ENCODE data around the gene IQCH.

The IQCH gene

GRCh38 chr15:67515090-67515489 is 260.5 kb downstream of the IQCH start:
- TF ChIP-seq, protein P1, sequence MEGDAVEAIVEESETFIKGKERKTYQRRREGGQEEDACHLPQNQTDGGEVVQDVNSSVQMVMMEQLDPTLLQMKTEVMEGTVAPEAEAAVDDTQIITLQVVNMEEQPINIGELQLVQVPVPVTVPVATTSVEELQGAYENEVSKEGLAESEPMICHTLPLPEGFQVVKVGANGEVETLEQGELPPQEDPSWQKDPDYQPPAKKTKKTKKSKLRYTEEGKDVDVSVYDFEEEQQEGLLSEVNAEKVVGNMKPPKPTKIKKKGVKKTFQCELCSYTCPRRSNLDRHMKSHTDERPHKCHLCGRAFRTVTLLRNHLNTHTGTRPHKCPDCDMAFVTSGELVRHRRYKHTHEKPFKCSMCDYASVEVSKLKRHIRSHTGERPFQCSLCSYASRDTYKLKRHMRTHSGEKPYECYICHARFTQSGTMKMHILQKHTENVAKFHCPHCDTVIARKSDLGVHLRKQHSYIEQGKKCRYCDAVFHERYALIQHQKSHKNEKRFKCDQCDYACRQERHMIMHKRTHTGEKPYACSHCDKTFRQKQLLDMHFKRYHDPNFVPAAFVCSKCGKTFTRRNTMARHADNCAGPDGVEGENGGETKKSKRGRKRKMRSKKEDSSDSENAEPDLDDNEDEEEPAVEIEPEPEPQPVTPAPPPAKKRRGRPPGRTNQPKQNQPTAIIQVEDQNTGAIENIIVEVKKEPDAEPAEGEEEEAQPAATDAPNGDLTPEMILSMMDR (conservative IDR thresholded peaks at IDR 0.05) = no peak
- no peak overlapping the region for H3K27ac ChIP-seq

GRCh38 chr15:67515557-67515956 is 261.0 kb downstream of the IQCH start:
- no peak overlapping the region for H3K27ac ChIP-seq
- TF ChIP-seq, protein P1 (conservative IDR thresholded peaks at IDR 0.05) = no peak

- peak overlapping the region; percentile 100 for H3K27ac ChIP-seq
- TF ChIP-seq, protein P1 (conservative IDR thresholded peaks at IDR 0.05) = no peak
These were observed 265.9 kb downstream of the IQCH start for GRCh38 chr15:67520321-67521028.

- peak within 1 kb of the TSS; percentile 100 for H3K27ac ChIP-seq
- TF ChIP-seq, protein P1 (conservative IDR thresholded peaks at IDR 0.05) = peak; percentile 37
These were observed 266.6 kb downstream of the IQCH start, which contains the start of gene C15orf61 for GRCh38 chr15:67521029-67521782. C15orf61 (plus strand) TSS chr15:67521131; CDS start chr15:67521249, 118 bp downstream.

GRCh38 chr15:67521783-67522568 is 267.4 kb downstream of the IQCH start:
- TF ChIP-seq, protein P1 (conservative IDR thresholded peaks at IDR 0.05) = no peak
- peak overlapping the region; percentile 100 for H3K27ac ChIP-seq

- TF ChIP-seq, protein P1 (conservative IDR thresholded peaks at IDR 0.05) = no peak
- peak overlapping the region; percentile 100 for H3K27ac ChIP-seq
These were observed 268.7 kb downstream of the IQCH start for GRCh38 chr15:67523330-67523729.

DNA sequence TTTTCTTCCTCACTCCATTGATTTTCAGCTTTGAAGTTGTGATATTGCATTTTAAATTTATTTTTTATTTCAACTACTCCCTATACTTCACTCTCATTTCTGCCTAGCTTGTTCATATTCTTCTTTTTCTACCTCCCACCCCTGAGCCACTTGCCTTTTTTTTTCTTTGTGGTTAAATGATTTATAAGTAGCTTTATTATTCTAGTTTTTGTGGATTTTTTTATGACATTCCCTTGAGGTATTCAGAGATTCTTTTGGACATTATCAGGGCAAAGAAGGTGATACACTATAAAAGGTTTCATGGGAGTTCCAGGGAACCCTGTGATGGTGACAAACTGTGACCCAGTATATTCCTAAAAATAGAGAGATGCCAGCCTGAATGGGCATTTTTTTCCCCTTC is 269.6 kb downstream of the IQCH start:
- TF ChIP-seq, protein P1 (conservative IDR thresholded peaks at IDR 0.05) = no peak
- peak overlapping the region; percentile 100 for H3K27ac ChIP-seq
